Kasumi-1 (cell line): ENCODE data around the gene INPP4B.

Experiments
- DNase-seq, 2 experiments: peaks; one replicate each; lab custom pipeline; 2025; lab: John Stamatoyannopoulos, UW

Gene INPP4B

GRCh38 chr4:142352712-142353111 lies 493.4 kb downstream of the INPP4B start:
- DNase-seq = no peak

GRCh38 chr4:142351958-142352357 lies 494.1 kb downstream of the INPP4B start:
- DNase-seq = no peak

GRCh38 chr4:142350871-142351270 lies 495.2 kb downstream of the INPP4B start:
- DNase-seq = no peak

- no peak for DNase-seq
Observed at GRCh38 chr4:142348613-142349021, 497.5 kb downstream of the INPP4B start.

- no peak for DNase-seq
Observed at GRCh38 chr4:142347241-142347640, 498.9 kb downstream of the INPP4B start.

- DNase-seq = no peak
Observed at GRCh38 chr4:142345924-142346323, 500.2 kb downstream of the INPP4B start.

- no peak for DNase-seq
Observed at GRCh38 chr4:142341268-142341667, 504.8 kb downstream of the INPP4B start.

GRCh38 chr4:142339053-142339452 lies 507.0 kb downstream of the INPP4B start:
- no peak for DNase-seq

- no peak for DNase-seq
Observed at GRCh38 chr4:142336251-142336934, 509.7 kb downstream of the INPP4B start.

GRCh38 chr4:142334931-142335330 lies 511.2 kb downstream of the INPP4B start:
- no peak for DNase-seq

- DNase-seq = no peak
Observed at GRCh38 chr4:142331646-142332045, 514.5 kb downstream of the INPP4B start.

GRCh38 chr4:142331132-142331531 lies 515.0 kb downstream of the INPP4B start:
- no peak for DNase-seq

- DNase-seq = no peak
Observed at GRCh38 chr4:142330311-142330710, 515.8 kb downstream of the INPP4B start.

GRCh38 chr4:142329313-142329712 lies 516.8 kb downstream of the INPP4B start:
- no peak for DNase-seq

- DNase-seq = no peak
Observed at GRCh38 chr4:142326181-142326580, 519.9 kb downstream of the INPP4B start.

GRCh38 chr4:142324572-142324971 lies 521.5 kb downstream of the INPP4B start:
- DNase-seq = no peak

GRCh38 chr4:142322996-142323395 lies 523.1 kb downstream of the INPP4B start:
- no peak for DNase-seq

- DNase-seq = no peak
Observed at GRCh38 chr4:142318280-142318679, 527.8 kb downstream of the INPP4B start.

GRCh38 chr4:142316913-142317312 lies 529.2 kb downstream of the INPP4B start:
- DNase-seq = no peak

- DNase-seq = no peak
Observed at GRCh38 chr4:142316025-142316424, 530.1 kb downstream of the INPP4B start.

GRCh38 chr4:142314686-142315085 lies 531.4 kb downstream of the INPP4B start:
- DNase-seq = no peak

- DNase-seq = peak; percentile 56 to 68
Observed at GRCh38 chr4:142314247-142314646, 531.9 kb downstream of the INPP4B start.

- no peak for DNase-seq
Observed at GRCh38 chr4:142312391-142312790, 533.7 kb downstream of the INPP4B start.

GRCh38 chr4:142311916-142312315 lies 534.2 kb downstream of the INPP4B start:
- DNase-seq = no peak
